Ammon's horn (tissue), 1 donor: ENCODE measurements around the gene ACR.
"Not testable (repeated sequence)": the region's sequence is repeated elsewhere in the genome, so short reads cannot be mapped to it uniquely, and the experiment has no call there.

Experiments
- DNase-seq: peaks from one replicate; pipeline ENCODE4 v3.0.0-alpha.2; 2016; ENCODE audit warnings: low spot score

ACR gene

GRCh38 chr22:50780244-50780643 is 42.2 kb downstream of the ACR start:
- not testable (repeated sequence) for DNase-seq

GRCh38 chr22:50782253-50782652 is 44.2 kb downstream of the ACR start:
- DNase-seq = not testable (repeated sequence)

GRCh38 chr22:50783033-50783879 is 45.3 kb downstream of the ACR start, which contains the start of gene RABL2B:
Gene RABL2B (minus strand): TSS chr22:50783636. CDS start chr22:50782294, 1,342 bp downstream.
- peak; percentile 87 for DNase-seq

GRCh38 chr22:50783880-50784276 is 45.9 kb downstream of the ACR start:
- not testable (repeated sequence) for DNase-seq

- peak; percentile 40 for DNase-seq
These were observed 47.3 kb downstream of the ACR start for GRCh38 chr22:50785289-50785688.

GRCh38 chr22:50786936-50787335 is 48.9 kb downstream of the ACR start:
- not testable (repeated sequence) for DNase-seq
